SU-DHL-6 (cell line): ENCODE measurements around the gene SFI1.
A peak's percentile ranks its signal among the peaks of the same experiment; 100 is the strongest.

ENCODE experiments used
- H2AFZ ChIP-seq: fragments of 200-600 bp; sonication (generic); 2 replicates; pipeline ENCODE4 v1.6.1; 2014; ENCODE audit warnings: low read depth, mild to moderate bottlenecking, moderate library complexity, mixed read lengths, antibody characterized with exemption, low read length; ENCODE audit not compliant: severe bottlenecking
- H3F3A ChIP-seq: fragments of 200-600 bp; shearing (Covaris generic); 2 replicates; pipeline ENCODE4 v1.6.0; 2016; ENCODE audit warnings: antibody characterized with exemption, mild to moderate bottlenecking; ENCODE audit not compliant: insufficient read depth
- H3K27ac ChIP-seq: fragments of 200-600 bp; sonication (generic); 2 replicates; pipeline ENCODE4 v1.5.1; 2016; ENCODE audit warnings: low read depth, mild to moderate bottlenecking, low read length, moderate library complexity, mixed read lengths
- H3K27me3 ChIP-seq: fragments of 200-600 bp; sonication (generic), shearing (Covaris generic); 2 replicates; pipeline ENCODE4 v1.6.0; 2014; ENCODE audit warnings: mild to moderate bottlenecking, low read length
- H3K36me3 ChIP-seq: fragments of 200-600 bp; sonication (generic); 2 replicates; pipeline ENCODE4 v1.6.1; 2014; ENCODE audit warnings: mild to moderate bottlenecking, low read length, mixed read lengths
- H3K4me2 ChIP-seq: fragments of 300-600, 200-600 bp; shearing (Covaris generic), sonication (generic); 2 replicates; pipeline ENCODE4 v1.6.0; 2014; ENCODE audit warnings: low read length, low read depth, mild to moderate bottlenecking; ENCODE audit not compliant: poor library complexity, severe bottlenecking
- H3K4me3 ChIP-seq: fragments of 200-600 bp; sonication (generic); 2 replicates; pipeline ENCODE4 v1.5.1; 2014; ENCODE audit warnings: antibody characterized with exemption, low read length, mild to moderate bottlenecking, mixed read lengths; ENCODE audit not compliant: insufficient read depth, poor library complexity, severe bottlenecking
- H3K79me2 ChIP-seq: fragments of 200-600 bp; sonication (generic); 2 replicates; pipeline ENCODE4 v1.6.1; 2014; ENCODE audit warnings: mild to moderate bottlenecking, low read length, moderate library complexity; ENCODE audit not compliant: insufficient read depth
- H3K9ac ChIP-seq: fragments of 200-600 bp; sonication (generic); 2 replicates; pipeline ENCODE4 v1.7.0; 2014; ENCODE audit warnings: mild to moderate bottlenecking, low read length
- H3K9me2 ChIP-seq: fragments of 200-600 bp; sonication (generic); replicated peaks from 2 replicates; pipeline ENCODE4 v1.6.1; 2014; ENCODE audit warnings: low read length; ENCODE audit not compliant: insufficient read depth
- H3K9me3 ChIP-seq: fragments of 200-600 bp; sonication (generic); 2 replicates; pipeline ENCODE4 v1.6.1; 2014; ENCODE audit warnings: low read length, mixed read lengths; ENCODE audit not compliant: insufficient read depth
- H4K20me1 ChIP-seq: fragments of 200-600 bp; sonication (generic); 2 replicates; pipeline ENCODE4 v1.6.1; 2014; ENCODE audit warnings: low read depth, mild to moderate bottlenecking, antibody characterized with exemption, low read length, moderate library complexity, mixed read lengths
- EZH2phosphoT487 ChIP-seq: fragments of 200-600 bp; sonication (generic), shearing (Covaris generic); conservative IDR thresholded peaks from 2 replicates; pipeline ENCODE4 v1.6.1; 2018; ENCODE audit warnings: mild to moderate bottlenecking, antibody characterized with exemption, low read length, moderate library complexity, mixed read lengths
- TF ChIP-seq, protein P1 (sequence below): fragments of 200-600 bp; sonication (generic); IDR thresholded peaks from one replicate; pipeline ENCODE4 v1.5.1; 2017; ENCODE audit warnings: antibody characterized with exemption, mild to moderate bottlenecking, low read length, moderate library complexity; ENCODE audit not compliant: insufficient read depth, poor library complexity, severe bottlenecking

Gene SFI1

DNA sequence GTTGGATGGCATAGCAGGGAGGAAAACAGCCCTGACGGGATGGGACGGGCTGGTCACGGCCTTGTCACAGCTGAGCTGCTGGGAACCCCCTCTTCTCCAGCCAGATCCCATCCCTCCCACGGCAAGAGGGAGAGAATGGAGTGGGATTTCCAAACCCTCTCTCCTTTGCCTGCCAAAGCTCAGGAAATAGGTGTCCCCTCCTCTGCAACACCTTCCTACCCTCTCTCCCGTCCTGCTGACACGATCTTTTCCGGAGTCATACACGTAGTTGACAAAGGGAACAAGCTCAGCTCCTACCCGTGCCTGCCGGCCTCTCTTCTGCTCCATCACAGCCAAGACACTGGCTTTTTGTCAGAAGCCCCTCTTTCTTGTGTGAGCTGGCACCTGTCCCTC, 117.6 kb downstream of the SFI1 start:
- no peaks in the 10 kb centered on the region for H3K9me3 ChIP-seq
- H3F3A ChIP-seq, result peaks cover 10% of the 10 kb centered on the region
- no peak overlapping the region for H2AFZ ChIP-seq
- no peak overlapping the region for H3K4me2 ChIP-seq
- no peak overlapping the region for H3K27ac ChIP-seq
- H3K4me3 ChIP-seq, result no peak overlapping the region
- H3K9ac ChIP-seq, result no peak overlapping the region
- H3K79me2 ChIP-seq, result no peaks in the 10 kb centered on the region
- no peaks in the 10 kb centered on the region for H3K36me3 ChIP-seq
- TF ChIP-seq EZH2phosphoT487, result no peak
- TF ChIP-seq, protein P1, sequence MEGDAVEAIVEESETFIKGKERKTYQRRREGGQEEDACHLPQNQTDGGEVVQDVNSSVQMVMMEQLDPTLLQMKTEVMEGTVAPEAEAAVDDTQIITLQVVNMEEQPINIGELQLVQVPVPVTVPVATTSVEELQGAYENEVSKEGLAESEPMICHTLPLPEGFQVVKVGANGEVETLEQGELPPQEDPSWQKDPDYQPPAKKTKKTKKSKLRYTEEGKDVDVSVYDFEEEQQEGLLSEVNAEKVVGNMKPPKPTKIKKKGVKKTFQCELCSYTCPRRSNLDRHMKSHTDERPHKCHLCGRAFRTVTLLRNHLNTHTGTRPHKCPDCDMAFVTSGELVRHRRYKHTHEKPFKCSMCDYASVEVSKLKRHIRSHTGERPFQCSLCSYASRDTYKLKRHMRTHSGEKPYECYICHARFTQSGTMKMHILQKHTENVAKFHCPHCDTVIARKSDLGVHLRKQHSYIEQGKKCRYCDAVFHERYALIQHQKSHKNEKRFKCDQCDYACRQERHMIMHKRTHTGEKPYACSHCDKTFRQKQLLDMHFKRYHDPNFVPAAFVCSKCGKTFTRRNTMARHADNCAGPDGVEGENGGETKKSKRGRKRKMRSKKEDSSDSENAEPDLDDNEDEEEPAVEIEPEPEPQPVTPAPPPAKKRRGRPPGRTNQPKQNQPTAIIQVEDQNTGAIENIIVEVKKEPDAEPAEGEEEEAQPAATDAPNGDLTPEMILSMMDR, result no peak
- H3K9me2 ChIP-seq, result no peaks in the 10 kb centered on the region
- no peaks in the 10 kb centered on the region for H4K20me1 ChIP-seq
- no peaks in the 10 kb centered on the region for H3K27me3 ChIP-seq

DNA sequence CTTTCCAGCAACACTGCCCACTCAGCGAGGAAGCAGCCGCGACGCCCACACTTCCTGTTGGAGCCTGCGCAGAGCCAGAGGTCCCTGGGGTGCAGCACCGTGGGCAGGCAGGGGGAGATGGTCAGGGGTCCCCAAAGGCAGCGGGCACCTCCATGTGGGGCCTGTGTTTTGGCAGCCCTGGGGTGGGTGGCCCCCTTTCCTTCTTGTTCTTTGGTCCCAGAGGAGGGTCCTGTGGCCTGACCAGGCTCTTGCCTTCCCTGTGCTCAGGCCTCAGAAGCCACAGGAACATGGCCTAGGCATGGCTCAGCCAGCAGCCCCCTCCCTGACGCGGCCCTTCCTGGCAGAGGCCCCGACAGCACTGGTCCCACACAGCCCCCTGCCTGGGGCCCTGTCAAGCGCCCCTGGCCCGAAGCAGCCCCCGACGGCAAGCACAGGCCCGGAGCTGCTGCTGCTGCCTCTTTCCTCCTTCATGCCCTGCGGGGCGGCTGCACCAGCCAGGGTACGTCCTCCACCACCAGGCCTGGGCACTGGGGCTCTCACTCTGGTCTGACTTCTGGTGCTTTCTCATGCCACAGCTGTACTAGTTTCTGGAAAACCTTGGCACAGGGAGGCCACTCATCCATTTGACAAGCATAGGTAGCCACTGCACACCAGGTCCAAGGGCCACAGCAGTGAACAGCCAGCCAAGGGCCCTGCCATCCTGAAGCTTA, 118.6 kb downstream of the SFI1 start:
- Histone ChIP-seq H2AFZ (no peak overlapping the region), H3K9ac (no peak overlapping the region), H3K9me2 (no peaks in the 10 kb centered on the region), H3K27me3 (no peaks in the 10 kb centered on the region), H3K4me3 (no peak overlapping the region), H3K9me3 (no peaks in the 10 kb centered on the region), H3K27ac (no peak overlapping the region), H4K20me1 (no peaks in the 10 kb centered on the region), H3F3A (peaks cover 12% of the 10 kb centered on the region), H3K79me2 (no peaks in the 10 kb centered on the region), H3K36me3 (no peaks in the 10 kb centered on the region), H3K4me2 (no peak overlapping the region)
- no peak for TF ChIP-seq EZH2phosphoT487

DNA sequence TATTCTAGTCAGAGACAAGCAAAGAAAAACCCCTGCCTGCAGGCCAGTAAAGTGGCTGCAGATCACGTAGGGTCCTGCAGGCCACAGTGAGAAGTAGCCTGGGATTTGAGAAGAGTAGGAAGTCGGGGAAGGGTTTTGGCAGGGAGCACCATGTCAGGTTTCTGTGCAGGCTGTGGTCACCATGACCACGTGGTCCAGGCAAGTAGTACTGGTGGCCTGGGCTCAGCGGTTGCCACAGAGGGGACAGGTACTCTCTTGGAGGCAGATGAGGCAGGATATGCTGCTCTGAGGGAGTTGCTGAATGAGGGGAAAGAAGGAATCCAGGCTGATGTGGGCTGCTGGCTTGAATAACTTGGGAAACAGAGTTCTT, 119.1 kb downstream of the SFI1 start:
- Histone ChIP-seq H3K4me2 (no peak overlapping the region), H4K20me1 (no peaks in the 10 kb centered on the region), H3K9me3 (no peaks in the 10 kb centered on the region), H2AFZ (no peak overlapping the region), H3F3A (peaks cover 12% of the 10 kb centered on the region), H3K79me2 (no peaks in the 10 kb centered on the region), H3K9ac (no peak overlapping the region), H3K36me3 (no peaks in the 10 kb centered on the region), H3K9me2 (no peaks in the 10 kb centered on the region), H3K4me3 (no peak overlapping the region), H3K27me3 (no peaks in the 10 kb centered on the region), H3K27ac (peak overlapping the region; percentile 51)
- TF ChIP-seq EZH2phosphoT487, result no peak

DNA sequence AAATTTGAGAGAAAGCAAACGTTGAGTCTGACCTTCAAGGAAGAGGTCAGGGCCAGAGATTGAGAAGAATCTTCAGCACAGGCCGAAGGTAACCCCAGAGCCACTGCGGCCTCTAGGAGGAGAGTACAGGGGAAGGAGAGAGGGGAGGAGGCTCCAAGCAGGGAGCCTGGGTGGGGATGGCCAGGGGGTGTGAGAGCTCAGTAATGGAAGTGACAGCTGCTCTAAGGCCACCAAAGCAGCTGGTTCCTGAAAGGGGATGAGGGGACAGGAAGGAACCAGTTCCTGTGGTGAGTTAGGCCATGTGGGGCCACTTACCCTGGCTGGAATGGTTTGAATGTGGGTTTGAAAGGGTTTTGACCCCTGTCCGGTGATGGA, 119.6 kb downstream of the SFI1 start:
- H3K27me3 ChIP-seq, result no peaks in the 10 kb centered on the region
- no peak overlapping the region for H2AFZ ChIP-seq
- no peak overlapping the region for H3K4me2 ChIP-seq
- H4K20me1 ChIP-seq, result no peaks in the 10 kb centered on the region
- H3K9ac ChIP-seq, result no peak overlapping the region
- no peaks in the 10 kb centered on the region for H3K9me3 ChIP-seq
- H3K9me2 ChIP-seq, result no peaks in the 10 kb centered on the region
- H3K4me3 ChIP-seq, result no peak overlapping the region
- H3K36me3 ChIP-seq, result no peaks in the 10 kb centered on the region
- TF ChIP-seq EZH2phosphoT487, result no peak
- TF ChIP-seq, protein P1, result no peak
- H3K27ac ChIP-seq, result peak overlapping the region; percentile 51
- peaks cover 12% of the 10 kb centered on the region for H3F3A ChIP-seq
- no peaks in the 10 kb centered on the region for H3K79me2 ChIP-seq
